ENCODE results near the gene ADPRS. TPM values are rescaled to one million over a fixed set of nuclear protein-coding genes. Genes with fewer than 3 reads are reported as not detected.

Gene ADPRS
- total RNA-seq, 1 donor from 2014 or later, result 23.9 TPM

DNA sequence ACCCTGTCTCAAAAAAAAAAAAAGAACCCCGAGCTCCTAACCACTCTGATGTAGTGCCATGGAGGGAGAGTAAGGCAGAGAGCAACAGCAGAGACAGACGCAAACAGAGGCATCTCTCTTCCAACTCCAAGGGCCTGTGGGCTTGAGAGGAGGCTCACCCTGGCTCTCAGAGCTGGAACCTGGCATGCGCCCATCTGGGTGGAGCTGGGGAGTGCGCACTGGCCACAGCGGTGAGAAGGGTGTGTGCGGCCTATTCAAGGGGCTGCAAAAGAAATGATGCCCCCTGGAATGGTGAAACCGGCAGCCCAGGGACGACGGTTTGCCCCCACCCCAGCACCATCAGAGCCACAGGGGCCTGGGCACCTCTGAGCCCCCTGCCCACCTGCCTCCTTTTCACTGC lies 18.7 kb downstream of the ADPRS start:
- Mint-ChIP-seq H3K27me3 (no peaks in the 10 kb centered on the region), H3K9me3 (no peaks in the 10 kb centered on the region), H3K36me3 (ENCODE audit: low read depth) (no peaks in the 10 kb centered on the region), H3K4me1 (no peaks in the 10 kb centered on the region), H3K4me3 (no peak overlapping the region), H3K27ac (no peak overlapping the region)
- POLR2A ChIA-PET, result no interaction called here
- CTCF ChIA-PET, result no interaction called here
- intact Hi-C loops (cut with micrococcal nuclease), result no loop called here
- TF ChIP-seq, protein P1, sequence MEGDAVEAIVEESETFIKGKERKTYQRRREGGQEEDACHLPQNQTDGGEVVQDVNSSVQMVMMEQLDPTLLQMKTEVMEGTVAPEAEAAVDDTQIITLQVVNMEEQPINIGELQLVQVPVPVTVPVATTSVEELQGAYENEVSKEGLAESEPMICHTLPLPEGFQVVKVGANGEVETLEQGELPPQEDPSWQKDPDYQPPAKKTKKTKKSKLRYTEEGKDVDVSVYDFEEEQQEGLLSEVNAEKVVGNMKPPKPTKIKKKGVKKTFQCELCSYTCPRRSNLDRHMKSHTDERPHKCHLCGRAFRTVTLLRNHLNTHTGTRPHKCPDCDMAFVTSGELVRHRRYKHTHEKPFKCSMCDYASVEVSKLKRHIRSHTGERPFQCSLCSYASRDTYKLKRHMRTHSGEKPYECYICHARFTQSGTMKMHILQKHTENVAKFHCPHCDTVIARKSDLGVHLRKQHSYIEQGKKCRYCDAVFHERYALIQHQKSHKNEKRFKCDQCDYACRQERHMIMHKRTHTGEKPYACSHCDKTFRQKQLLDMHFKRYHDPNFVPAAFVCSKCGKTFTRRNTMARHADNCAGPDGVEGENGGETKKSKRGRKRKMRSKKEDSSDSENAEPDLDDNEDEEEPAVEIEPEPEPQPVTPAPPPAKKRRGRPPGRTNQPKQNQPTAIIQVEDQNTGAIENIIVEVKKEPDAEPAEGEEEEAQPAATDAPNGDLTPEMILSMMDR (IDR thresholded peaks at IDR 0.05), result no peak
- ATAC-seq (ENCODE audit: low read depth) (no peak), DNase-seq (no peak)

- ChIA-PET CTCF (no interaction called here), POLR2A (no interaction called here)
- Mint-ChIP-seq H3K27ac (no peak overlapping the region), H3K36me3 (ENCODE audit: low read depth) (no peaks in the 10 kb centered on the region), H3K27me3 (no peaks in the 10 kb centered on the region), H3K4me3 (no peak overlapping the region), H3K4me1 (no peaks in the 10 kb centered on the region), H3K9me3 (no peaks in the 10 kb centered on the region)
- DNase-seq, result no peak
- intact Hi-C loops (cut with micrococcal nuclease), result no loop called here
- TF ChIP-seq, protein P1 (IDR thresholded peaks at IDR 0.05), result no peak
- no peak for ATAC-seq (ENCODE audit: low read depth)
These were observed 19.6 kb downstream of the ADPRS start for GRCh38 chr1:36108314-36108713.

- no peaks in the 10 kb centered on the region for H3K36me3 Mint-ChIP-seq (ENCODE audit: low read depth)
- DNase-seq, result no peak
- H3K9me3 Mint-ChIP-seq, result no peaks in the 10 kb centered on the region
- no peak for ATAC-seq (ENCODE audit: low read depth)
- no peak overlapping the region for H3K4me3 Mint-ChIP-seq
- no peaks in the 10 kb centered on the region for H3K4me1 Mint-ChIP-seq
- intact Hi-C loops (cut with micrococcal nuclease), result no loop called here
- TF ChIP-seq, protein P1 (IDR thresholded peaks at IDR 0.05), result no peak
- no peak overlapping the region for H3K27ac Mint-ChIP-seq
- POLR2A ChIA-PET, result interaction anchor here (0.6 kb wide), 1 partner anchor 501 kb away, joined by 3 read pairs; no protein-coding TSS in a partner anchor
- H3K27me3 Mint-ChIP-seq, result no peaks in the 10 kb centered on the region
- CTCF ChIA-PET, result no interaction called here
These were observed 20.5 kb downstream of the ADPRS start for GRCh38 chr1:36109041-36109679.

GRCh38 chr1:36111151-36111550 lies 22.5 kb downstream of the ADPRS start:
- no peak overlapping the region for H3K4me3 Mint-ChIP-seq
- ChIA-PET POLR2A (interaction anchor here (0.6 kb wide), 1 partner anchor 171 kb away, joined by 3 read pairs; no protein-coding TSS in a partner anchor), CTCF (no interaction called here)
- no peaks in the 10 kb centered on the region for H3K36me3 Mint-ChIP-seq (ENCODE audit: low read depth)
- DNase-seq (no peak), ATAC-seq (ENCODE audit: low read depth) (no peak)
- H3K27ac Mint-ChIP-seq, result no peak overlapping the region
- intact Hi-C loops (cut with micrococcal nuclease), result no loop called here
- H3K9me3 Mint-ChIP-seq, result no peaks in the 10 kb centered on the region
- H3K4me1 Mint-ChIP-seq, result no peaks in the 10 kb centered on the region
- TF ChIP-seq, protein P1 (IDR thresholded peaks at IDR 0.05), result no peak
- H3K27me3 Mint-ChIP-seq, result no peaks in the 10 kb centered on the region

GRCh38 chr1:36112823-36113222 lies 24.1 kb downstream of the ADPRS start:
- CTCF ChIA-PET, result no interaction called here
- DNase-seq (no peak), ATAC-seq (ENCODE audit: low read depth) (no peak)
- H3K9me3 Mint-ChIP-seq, result no peaks in the 10 kb centered on the region
- intact Hi-C loops (cut with micrococcal nuclease), result no loop called here
- H3K27ac Mint-ChIP-seq, result no peak overlapping the region
- no peaks in the 10 kb centered on the region for H3K36me3 Mint-ChIP-seq (ENCODE audit: low read depth)
- H3K27me3 Mint-ChIP-seq, result no peaks in the 10 kb centered on the region
- TF ChIP-seq, protein P1 (IDR thresholded peaks at IDR 0.05), result no peak
- H3K4me3 Mint-ChIP-seq, result no peak overlapping the region
- POLR2A ChIA-PET, result no interaction called here
- H3K4me1 Mint-ChIP-seq, result no peaks in the 10 kb centered on the region

Data from activated B cell treated with CpG ODN at 0.5 μM for 24 hours (primary cell).